COLO668 (cell line): ENCODE measurements around the gene SP7.
"Not testable (repeated sequence)": the region's sequence is repeated elsewhere in the genome, so short reads cannot be mapped to it uniquely, and the experiment has no call there.

Experiments used
- DNase-seq: peaks from one replicate; lab custom pipeline; 2025; ENCODE audit not compliant: unreplicated experiment; lab: John Stamatoyannopoulos, UW

Gene SP7

DNA sequence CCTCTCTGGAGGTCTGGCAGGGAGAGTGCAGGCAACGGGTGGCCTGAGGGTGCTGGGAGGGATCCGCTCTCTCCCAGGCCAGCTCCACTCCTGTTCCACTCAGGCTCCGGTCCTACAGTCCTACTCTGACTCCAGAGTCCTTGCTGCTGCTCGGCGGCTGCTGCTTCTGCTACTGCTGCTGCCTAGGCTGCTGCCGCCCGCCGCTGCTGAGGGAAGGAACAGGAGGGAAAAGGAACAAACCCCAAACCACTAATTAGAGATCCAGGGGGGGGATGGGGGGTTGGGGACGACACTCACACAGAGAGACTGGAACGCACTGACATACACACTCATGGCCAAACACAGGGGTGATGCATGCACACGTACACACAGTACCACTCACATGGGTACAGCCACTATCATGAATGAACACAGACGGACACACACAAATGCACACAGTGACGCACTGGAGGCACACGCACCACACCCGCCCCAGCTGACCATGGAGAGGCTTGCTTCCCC, at the start of gene SP7:
TSS of gene SP7 (minus strand) at position 174 of the 501 bp plus-strand sequence. CDS start 708 bp downstream, outside the sequence.
- no peak for DNase-seq

DNA sequence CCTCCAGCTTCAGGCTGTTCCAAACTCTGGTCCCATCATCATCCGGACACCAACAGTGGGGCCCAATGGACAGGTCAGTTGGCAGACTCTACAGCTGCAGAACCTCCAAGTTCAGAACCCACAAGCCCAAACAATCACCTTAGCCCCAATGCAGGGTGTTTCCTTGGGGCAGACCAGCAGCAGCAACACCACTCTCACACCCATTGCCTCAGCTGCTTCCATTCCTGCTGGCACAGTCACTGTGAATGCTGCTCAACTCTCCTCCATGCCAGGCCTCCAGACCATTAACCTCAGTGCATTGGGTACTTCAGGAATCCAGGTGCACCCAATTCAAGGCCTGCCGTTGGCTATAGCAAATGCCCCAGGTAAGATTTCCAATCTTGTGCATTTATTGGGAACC, 47.1 kb upstream of the SP7 start:
- no peak for DNase-seq

DNA sequence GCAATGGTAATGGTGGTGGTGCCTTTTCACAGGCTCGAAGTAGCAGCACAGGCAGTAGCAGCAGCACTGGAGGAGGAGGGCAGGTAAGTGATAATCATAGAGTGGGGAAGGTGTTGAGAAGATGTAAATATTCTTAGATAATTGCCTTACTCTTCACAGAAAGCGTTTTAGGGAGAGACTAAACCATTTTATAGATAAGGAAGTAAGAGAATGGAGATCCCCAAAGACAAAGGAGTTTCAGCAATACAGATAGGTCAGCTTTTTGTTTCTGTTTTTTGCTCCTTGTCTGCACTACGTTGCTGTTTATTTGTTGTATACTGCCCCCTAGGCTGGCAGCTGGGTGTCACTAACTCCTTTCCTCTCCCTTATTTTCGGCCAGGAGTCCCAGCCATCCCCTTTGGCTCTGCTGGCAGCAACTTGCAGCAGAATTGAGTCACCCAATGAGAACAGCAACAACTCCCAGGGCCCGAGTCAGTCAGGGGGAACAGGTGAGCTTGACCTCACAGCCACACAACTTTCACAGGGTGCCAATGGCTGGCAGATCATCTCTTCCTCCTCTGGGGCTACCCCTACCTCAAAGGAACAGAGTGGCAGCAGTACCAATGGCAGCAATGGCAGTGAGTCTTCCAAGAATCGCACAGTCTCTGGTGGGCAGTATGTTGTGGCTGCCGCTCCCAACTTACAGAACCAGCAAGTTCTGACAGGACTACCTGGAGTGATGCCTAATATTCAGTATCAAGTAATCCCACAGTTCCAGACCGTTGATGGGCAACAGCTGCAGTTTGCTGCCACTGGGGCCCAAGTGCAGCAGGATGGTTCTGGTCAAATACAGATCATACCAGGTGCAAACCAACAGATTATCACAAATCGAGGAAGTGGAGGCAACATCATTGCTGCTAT, 45.8 kb upstream of the SP7 start:
- DNase-seq = peak; percentile 0

DNA sequence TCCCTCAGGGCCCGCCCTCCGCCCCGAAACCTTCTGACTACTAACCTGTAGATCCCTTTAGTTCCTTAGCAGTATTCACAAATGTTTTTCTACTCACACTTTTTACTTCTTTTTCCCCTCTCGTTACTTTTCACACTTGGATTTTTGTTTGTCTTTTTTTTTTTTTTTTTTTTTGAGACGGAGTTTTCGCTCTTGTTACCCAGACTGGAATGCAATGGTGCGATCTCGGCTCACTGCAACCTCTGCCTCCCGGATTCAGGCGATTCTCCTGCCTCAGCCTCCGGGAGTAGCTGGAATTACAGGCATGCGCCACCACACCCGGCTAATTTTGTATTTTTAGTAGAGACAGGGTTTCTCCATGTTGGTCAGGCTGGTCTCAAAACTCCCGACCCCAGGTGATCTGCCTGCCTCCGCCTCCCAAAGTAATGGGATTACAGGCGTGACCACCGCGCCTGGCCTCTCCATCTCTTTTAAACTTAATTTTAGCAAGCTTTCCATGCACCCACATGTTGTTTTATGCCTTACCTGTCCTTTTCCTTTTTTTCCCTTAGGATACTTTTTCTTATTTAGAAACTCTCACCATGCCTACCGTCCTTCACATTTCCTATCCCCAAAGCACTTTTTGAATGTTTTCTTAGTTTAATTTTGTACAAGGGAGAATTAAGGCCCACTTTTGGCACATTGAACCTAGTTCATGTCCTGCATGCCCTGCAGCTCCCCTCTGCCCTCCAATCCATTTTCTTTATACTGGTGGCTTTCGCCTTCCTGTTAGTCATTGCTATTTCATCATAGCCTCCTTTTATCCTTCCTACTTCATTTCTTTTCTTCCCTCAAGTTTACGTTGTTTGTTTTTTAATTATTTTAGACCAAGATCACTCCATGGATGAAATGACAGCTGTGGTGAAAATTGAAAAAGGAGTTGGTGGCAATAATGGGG, 44.9 kb upstream of the SP7 start:
- DNase-seq = no peak

DNA sequence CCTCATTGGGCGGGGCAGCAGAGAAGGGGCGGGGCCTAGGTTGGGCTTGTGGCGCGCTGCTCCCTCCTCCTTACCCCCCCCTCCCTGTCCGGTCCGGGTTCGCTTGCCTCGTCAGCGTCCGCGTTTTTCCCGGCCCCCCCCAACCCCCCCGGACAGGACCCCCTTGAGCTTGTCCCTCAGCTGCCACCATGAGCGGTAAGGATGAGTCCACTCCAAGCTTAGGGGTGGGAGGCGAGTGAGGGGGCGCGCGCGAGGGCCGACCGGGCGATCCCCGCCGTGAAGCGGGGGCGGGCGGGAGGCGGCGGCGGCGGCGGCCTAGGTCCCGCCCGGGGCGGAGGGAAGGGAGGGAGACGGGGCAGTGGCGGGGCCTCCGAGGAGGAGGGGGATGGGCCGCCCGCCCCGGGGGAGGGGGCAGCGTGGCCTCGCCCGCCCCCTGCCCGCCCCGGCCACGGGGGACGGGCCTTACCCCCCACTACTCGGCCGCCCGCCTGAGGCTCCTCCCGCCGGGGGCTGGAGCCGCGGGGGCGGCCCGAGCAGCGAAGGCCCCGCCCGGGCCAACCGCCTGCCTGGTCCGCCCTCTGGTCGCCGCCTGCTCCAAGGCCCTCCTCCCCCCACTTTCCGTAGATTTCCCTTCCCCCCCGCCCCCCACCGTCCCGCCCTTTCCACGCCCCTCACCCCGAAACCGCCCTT, 44.1 kb upstream of the SP7 start, which contains the start of gene SP1:
TSS of gene SP1 (plus strand) at position 73 of the 690 bp plus-strand sequence. CDS start at position 189, 116 bp downstream.
- peak; percentile 83 for DNase-seq

DNA sequence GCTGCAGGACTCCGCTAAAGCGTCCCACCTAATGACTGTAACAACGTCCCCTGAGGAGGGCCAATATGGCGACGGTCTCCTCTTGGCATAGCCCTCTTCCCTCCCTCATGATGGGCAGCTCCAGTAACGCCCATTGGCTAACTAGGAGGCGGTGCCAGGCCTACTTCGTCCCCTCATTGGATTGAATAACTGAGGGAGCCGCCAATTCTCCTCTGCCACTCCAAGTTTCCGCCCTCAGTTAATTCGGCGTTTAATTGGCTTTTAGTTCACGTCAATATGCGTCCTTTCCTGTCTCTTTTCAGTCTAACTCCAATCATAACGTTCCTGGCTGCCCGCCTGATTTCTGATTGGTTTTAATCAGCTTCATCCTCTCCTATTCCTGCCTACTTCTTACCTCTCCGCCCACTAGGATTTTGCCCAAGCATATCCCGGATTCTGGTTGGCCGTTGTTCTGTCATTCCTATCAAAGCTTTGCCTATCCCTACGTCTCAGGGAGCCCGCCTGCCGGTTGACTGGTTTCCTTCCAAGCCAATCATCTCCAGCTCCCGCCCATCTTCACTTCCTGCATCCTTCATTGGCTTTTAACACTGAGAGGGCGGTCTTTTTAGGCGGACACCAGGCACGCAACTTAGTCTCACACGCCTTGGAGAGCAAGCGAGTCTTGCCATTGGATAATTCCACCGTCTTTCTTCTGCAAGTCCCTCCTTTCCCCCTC, 43.4 kb upstream of the SP7 start:
- DNase-seq = peak; percentile 96

DNA sequence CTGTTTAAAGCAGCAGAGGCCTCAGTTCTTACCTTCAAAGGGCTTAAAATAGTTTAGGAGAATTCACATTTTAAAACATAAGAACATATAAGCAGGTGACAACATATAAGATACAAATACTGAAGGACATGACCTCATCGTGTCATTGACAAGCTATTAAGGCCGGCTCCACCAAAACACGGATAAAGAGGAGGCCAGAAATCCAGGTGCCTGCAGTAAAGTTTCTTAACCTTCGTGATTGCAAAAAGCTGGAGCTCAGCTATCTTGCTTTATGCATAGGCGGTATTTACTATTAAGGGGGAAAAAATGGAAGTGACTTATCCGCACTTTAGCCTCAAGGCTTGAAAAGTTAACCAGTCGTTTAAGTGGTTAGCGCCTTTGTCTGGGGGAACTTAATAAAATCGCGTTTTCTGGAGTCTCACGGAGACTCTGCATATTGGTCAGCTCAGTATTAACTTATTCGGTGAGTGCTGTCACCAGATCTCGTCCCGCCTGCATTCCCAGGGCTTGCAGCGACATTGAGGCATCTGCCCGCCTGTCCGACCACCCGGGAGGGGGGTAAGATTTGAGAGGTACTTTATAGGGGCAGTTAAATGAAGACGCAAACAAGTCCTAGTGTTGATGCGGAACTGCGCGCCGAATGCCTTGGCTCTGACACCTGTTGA, 42.7 kb upstream of the SP7 start:
- peak; percentile 15 for DNase-seq

DNA sequence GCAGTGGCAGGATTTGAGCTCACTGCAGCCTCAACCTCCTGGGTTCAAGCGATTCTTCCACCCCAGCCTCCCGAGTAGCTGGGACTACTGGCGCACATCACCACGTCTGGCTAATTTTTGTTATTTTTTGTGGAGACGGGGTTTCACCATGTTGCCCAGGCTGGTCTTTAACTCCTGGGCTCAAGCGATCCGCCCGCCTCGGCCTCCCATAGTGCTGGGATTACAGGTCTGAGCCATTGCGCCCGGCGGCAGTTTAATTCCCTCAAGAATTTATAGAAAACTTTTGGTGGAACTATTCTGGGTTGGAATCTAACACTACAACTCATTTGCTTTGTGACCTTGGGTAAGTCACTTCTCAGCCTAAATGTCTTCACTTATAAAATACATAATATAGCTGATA, 42.1 kb upstream of the SP7 start:
- DNase-seq = no peak

DNA sequence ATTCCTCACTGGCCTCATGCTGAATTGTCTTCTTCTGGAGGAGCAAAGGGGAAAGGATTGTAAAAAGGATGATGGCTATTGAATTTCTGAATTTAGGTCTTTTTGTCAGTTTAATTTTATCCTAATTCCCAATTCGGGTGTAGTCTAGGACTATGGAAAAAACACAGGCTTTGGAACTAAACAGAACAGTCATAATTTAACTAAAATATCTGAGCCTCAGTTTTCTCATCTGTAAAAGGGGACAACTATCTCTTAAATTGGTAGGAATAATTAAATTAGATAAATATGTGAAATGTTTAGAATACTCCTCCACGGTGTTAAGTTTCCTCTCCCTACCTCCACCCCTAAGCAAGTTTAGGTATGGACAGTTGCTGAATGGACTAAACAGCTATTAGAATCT, 40.6 kb upstream of the SP7 start:
- no peak for DNase-seq

DNA sequence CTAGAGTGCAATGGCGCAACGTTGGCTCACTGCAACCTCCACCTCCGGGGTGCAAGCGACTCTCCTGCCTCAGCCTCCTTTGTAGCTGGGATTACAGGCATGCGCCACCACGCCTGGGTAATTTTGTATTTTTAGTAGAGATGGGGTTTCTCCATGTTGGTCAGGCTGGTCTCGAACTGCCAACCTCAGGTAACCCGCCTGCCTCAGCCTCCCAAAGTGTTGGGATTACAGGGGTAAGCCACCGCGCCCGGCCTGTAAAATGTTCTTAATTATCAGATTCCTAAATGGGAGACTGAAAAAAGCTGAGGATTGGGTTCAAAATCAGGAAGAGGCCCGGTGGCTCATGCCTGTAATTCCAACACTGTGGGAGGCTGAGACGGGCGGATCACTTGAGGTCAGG, 38.1 kb upstream of the SP7 start:
- not testable (repeated sequence) for DNase-seq

DNA sequence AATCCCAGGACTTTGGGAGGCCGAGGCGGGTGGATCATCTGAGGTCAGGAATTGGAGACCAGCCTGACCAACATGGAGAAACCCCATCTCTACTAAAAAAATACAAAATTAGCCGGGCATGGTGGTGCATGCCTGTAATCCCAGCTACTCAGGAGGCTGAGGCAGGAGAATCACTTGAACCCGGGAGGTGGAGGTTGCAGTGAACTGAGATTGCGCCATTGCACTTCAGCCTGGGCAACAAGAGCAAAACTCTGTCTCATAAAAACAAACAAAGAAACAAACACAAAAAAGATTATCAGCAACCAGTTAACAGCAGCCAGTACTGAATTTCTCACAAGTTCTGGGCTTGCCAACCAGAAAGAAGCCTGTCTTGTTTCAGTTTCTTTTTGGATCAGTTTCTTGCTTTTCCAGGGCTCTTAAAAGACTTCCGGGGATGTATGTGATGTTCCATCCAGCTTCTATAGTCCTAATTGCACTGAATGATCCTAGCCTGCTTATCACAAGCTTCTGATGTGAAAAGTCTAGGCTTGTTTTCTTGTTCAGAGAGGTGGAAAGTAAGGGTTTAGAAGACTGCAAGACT, 37.5 kb upstream of the SP7 start:
- DNase-seq = not testable (repeated sequence)

DNA sequence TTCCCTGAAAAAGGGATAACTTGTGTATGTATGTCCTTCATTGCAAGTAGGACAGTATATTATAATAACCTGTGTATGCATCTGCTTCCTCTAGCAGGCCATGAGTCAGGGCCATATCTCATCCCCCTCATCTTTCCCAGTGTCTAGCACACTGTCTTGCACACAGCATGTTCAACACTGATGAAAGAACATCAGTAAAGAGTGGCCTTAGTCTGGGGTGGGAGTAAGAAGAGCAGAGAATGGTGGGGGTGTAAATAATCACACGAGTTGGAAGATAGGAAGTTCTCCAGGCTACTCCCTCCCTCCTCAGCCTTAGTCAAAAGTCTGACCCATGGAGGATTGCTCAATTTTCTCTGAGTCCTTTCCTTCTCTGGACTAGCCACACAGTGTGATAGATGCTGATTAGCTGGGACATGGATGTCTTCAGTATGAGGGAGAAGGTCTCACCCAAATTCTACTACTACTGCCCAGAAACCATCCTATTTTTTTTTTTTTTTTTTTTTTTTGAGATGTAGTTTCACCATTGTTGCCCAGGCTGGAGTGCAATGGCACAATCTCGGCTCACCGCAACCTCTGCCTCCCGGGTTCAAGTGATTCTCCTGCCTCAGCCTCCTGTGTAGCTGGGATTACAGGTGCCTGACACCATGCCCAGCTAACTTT, 29.2 kb upstream of the SP7 start:
- DNase-seq = no peak

DNA sequence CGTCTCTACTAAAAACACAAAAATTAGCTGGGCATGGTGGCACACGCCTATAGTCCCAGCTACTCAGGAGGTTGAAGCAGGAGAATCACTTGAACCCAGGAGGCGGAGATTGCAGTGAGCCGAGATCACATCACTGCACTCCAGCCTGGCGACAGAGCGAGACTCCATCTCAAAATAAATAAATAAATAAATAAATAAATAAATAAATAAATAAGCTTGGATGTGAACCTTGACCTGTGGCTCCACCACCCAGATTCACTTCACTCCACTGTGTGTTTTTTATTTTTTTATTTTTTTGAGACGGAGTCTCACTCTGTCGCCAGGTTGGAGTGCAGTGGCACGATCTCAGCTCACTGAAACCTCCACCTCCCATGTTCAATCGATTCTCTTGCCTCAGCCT, 25.5 kb upstream of the SP7 start:
- DNase-seq = not testable (repeated sequence)

DNA sequence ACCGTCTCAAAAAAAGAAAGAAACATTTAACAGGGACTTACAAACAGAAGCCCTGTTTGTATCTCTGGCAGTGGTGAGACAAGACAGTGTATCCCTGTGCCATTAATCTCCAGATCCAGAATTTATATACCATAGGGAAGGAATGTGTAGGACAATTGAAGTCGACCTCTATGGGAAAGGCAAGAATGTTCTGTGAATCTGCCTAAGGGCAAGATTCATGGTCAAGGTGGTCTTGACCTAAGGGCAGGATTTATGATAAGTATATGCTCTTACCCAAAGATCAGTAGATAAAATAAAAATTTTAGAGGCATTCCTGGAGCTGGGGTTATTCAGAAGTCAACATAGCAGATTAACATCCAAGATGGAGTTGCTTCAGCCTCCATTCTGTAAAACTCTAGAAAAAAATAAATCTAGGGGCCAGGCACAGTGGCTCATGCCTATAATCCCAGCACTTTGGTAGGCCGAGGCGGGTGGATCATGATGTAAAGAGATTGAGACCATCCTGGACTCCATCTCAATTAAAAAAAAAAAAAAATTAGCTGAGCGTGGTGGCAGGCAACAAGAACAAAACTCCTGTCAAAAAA, 22.8 kb upstream of the SP7 start:
- no peak for DNase-seq

DNA sequence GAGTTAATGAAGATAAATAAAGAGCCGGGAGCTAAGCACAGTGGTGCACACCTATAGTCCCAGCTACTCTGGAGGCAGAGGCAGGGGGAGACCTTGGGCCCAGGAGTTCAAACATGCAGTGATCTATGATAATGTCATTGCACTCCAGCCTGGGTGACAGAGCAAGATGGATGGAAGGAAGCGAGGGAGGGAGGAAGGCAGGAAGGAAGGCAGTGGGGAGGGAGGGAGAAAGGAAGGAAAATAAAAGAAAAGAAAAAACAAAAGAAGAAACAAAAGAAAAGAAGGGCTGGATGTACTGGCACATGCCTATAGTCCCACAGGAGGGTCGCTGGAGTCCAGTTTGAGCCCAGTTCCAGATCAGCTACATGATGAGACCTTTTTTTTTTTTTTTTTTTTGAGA, 19.0 kb upstream of the SP7 start:
- no peak for DNase-seq

DNA sequence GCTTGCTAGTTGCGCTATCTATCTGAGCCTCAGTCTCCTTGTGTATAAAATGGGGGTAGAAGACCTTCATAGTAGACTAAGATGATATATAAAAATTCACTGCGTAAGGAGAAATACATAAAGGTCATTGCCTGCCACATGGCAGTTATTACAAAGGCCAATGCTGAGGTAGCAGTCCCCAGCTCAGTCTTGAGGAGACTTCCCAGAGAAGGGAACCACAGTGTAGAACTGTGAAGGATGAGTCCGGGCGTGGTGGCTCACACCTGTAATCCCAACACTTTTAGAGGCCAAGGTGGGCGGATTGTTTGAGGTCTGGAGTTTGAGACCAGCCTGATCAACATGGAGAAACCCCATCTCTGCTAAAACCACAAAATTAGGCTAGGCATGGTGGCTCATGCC, 17.1 kb upstream of the SP7 start:
- DNase-seq = no peak

DNA sequence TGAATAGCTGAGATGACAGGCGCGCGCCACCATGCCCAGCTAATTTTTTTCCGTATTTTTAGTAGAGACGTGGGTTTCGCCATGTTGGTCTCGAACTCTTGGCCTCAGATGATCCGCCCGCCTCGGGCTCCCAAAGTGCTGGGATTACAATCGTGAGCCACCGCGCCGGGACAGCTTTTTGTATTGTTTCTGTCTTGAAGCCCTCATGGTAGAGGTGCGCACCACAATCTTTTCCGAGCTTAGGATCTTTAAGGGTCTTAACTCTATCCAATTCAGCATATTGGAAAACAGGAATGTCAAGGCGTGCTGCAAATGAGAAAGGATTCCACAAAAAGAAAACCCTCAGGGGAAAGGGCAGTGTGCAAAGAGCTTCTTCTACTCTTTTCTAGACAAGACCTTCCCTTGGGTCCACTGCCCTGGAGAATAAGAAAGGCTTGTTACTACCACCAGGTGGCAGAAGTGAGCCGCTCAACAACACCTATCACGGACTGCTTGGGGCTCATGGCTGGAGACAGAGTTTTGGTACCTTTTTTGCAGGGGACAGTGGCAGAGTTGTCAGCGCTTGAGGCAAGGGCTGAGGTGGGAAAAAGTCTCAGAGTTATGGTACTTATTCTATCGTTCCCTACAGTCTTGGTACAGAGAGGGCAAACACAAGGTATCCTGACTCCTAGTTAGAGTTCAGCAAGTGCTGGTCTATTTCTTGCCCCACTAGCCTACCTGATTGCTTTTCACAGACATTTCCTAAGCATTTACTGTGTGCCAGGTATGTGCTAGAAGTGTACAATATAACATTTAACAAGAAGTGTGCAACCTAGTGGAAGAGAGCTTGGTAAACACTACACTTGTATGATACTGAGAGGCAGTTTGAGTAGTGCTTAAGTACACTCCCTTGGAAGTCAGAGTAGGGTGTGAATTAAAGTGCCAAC, 16.4 kb upstream of the SP7 start:
- peak; percentile 65 for DNase-seq
